GM12864 (cell line): ENCODE results near the gene RIMBP2.

ENCODE experiments used
- DNase-seq: peaks from one replicate; pipeline ENCODE4 v3.0.0-alpha.2; 2011; ENCODE audit warnings: low read depth
- H3K4me3 ChIP-seq: 2 replicates; pipeline ENCODE4 v1.5.1; 2011; ENCODE audit warnings: mild to moderate bottlenecking, low read depth, low read length, control low read depth
- CTCF ChIP-seq: IDR thresholded peaks from 2 replicates; pipeline ENCODE4 v1.5.1; 2011; ENCODE audit warnings: low read depth, mild to moderate bottlenecking, moderate library complexity, low read length, control low read depth, inconsistent platforms; ENCODE audit errors: missing control alignments

The RIMBP2 gene

GRCh38 chr12:130705178-130705822 is 10.8 kb downstream of the RIMBP2 start:
- TF ChIP-seq CTCF, result no peak
- DNase-seq, result no peak

GRCh38 chr12:130704606-130705005 is 11.5 kb downstream of the RIMBP2 start:
- no peak overlapping the region for H3K4me3 ChIP-seq
- no peak for TF ChIP-seq CTCF
- no peak for DNase-seq

More at GRCh38 chr12:130705178-130705822, 10.8 kb downstream of the RIMBP2 start:
- no peak overlapping the region for H3K4me3 ChIP-seq

- TF ChIP-seq CTCF, result no peak
- no peak overlapping the region for H3K4me3 ChIP-seq
- no peak for DNase-seq
Measured at GRCh38 chr12:130703733-130704375, 12.2 kb downstream of the RIMBP2 start.

GRCh38 chr12:130702966-130703732 is 12.9 kb downstream of the RIMBP2 start:
- TF ChIP-seq CTCF, result no peak
- DNase-seq, result no peak
- H3K4me3 ChIP-seq, result no peak overlapping the region

GRCh38 chr12:130701402-130701744 is 14.7 kb downstream of the RIMBP2 start:
- no peak for DNase-seq
- H3K4me3 ChIP-seq, result no peak overlapping the region
- TF ChIP-seq CTCF, result no peak

DNA sequence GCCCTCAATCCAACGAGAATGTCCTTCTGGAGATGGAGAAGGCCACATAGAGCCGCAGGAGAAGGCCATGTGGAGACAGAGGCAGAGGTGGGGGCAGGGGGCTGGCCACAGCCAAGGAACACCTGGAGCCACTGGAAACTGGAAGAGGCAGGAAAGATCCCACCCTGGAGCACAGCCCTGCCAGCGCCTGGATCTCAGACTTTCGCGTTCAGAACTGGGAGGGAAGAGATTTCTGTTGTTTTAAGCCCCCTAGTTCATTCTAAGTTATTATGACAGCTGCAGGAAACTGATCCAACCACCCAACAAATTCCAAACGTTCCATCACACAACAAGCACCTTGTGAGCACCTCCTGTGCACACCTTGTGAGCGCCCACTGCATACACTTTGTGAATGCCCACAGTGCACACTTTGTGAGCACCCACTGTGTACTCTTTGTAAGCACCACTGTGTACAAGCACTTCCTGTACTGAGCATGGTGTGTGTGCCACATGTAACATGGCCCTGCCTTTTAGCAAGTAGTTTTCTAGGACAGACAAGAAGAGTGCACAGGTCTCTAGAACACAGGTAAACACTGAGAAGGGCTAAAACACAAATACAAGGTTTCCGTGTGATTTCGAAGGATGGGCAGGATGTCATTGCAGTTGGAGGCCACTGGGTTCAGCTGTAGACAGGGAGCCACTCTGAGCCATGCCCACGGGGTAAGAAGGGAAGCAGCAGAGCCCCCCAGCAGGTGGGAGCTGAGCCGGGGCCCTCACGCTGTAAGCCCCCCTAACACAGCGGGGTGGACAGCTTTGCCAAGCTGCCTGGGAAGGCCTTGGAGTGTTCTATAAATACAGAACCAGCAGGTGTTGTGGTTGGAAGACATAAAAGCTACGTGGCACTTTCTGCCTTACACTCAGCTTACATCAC is 15.4 kb downstream of the RIMBP2 start:
- no peak for TF ChIP-seq CTCF
- H3K4me3 ChIP-seq, result no peak overlapping the region
- no peak for DNase-seq
